Measurements from ENCODE around the gene KIF3A. TPM values are rescaled to one million over a fixed set of nuclear protein-coding genes. Genes with fewer than 3 reads are reported as not detected.
"Not testable (repeated sequence)": the region's sequence is repeated elsewhere in the genome, so short reads cannot be mapped to it uniquely, and the experiment has no call there.

KIF3A gene
- total and polyA plus RNA-seq, 4 donors, result 3.1 to 16.5 (median 9.2) TPM

DNA sequence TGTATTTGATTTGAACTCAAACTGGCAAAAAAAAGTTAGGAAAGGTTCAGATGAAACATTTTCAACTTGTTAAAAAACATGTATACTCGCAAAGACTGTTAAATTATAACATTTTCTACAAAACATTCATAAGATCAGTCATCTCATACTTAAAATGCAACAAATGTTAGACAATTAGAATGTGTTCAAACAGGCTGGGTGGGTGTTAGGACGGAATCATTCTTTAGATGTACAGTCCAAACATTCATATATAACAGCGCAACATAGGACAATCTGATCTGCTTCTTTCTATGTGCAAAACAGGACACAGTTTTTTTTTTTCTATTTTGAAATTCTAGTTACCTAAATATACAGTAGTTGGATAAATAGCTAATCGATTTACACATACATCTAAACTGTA lies 41.4 kb downstream of the KIF3A start:
- DNase-seq, result no peak
- no peak for ATAC-seq (ENCODE audit: insufficient read depth, low FRiP score)
- no peak for TF ChIP-seq CTCF (IDR thresholded peaks at IDR 0.05; ENCODE audit: control extremely low read depth, extremely low read depth)
- H3K4me3 ChIP-seq, result no peak overlapping the region
- no peak overlapping the region for H3K27ac ChIP-seq (ENCODE audit: low read depth in 1 of 2, low read length in 1 of 2)
- peaks cover 0 to 16% (median 4%) of the 10 kb centered on the region in 4 donors for H3K36me3 ChIP-seq (ENCODE audit: control insufficient read depth in 4 of 4, insufficient read depth in 4 of 4, low read length in 4 of 4)
- 94 to 98% methylated on average over 4 of the region's 4 CpGs for WGBS, 2 donors
- H3K9ac ChIP-seq (ENCODE audit: insufficient read depth in 1 of 2, low read length in 2 of 2), result no peak overlapping the region
- no peaks in the 10 kb centered on the region for H3K27me3 ChIP-seq (ENCODE audit: control insufficient read depth in 3 of 3, insufficient read depth in 3 of 3, low read length in 2 of 3)
- H3K9me3 ChIP-seq (ENCODE audit: control insufficient read depth in 4 of 4, insufficient read depth in 3 of 4, low read length in 3 of 4), result no peaks in the 10 kb centered on the region
- H3K4me1 ChIP-seq (ENCODE audit: control insufficient read depth in 5 of 5, insufficient read depth in 5 of 5, low read length in 5 of 5), result no peaks in the 10 kb centered on the region

- ATAC-seq (ENCODE audit: insufficient read depth, low FRiP score), result no peak
- H3K27ac ChIP-seq (ENCODE audit: low read depth in 1 of 2, low read length in 1 of 2), result no peak overlapping the region
- H3K9me3 ChIP-seq (ENCODE audit: control insufficient read depth in 4 of 4, insufficient read depth in 3 of 4, low read length in 3 of 4), result no peaks in the 10 kb centered on the region
- H3K4me3 ChIP-seq, result no peak overlapping the region
- no peak for DNase-seq
- H3K36me3 ChIP-seq (ENCODE audit: control insufficient read depth in 4 of 4, insufficient read depth in 4 of 4, low read length in 4 of 4), result peaks cover 0 to 3% (median 0%) of the 10 kb centered on the region in 4 donors
- no peaks in the 10 kb centered on the region for H3K27me3 ChIP-seq (ENCODE audit: control insufficient read depth in 3 of 3, insufficient read depth in 3 of 3, low read length in 2 of 3)
- H3K4me1 ChIP-seq (ENCODE audit: control insufficient read depth in 5 of 5, insufficient read depth in 5 of 5, low read length in 5 of 5), result no peaks in the 10 kb centered on the region
- no peak overlapping the region for H3K9ac ChIP-seq (ENCODE audit: insufficient read depth in 1 of 2, low read length in 2 of 2)
- no peak for TF ChIP-seq CTCF (IDR thresholded peaks at IDR 0.05; ENCODE audit: control extremely low read depth, extremely low read depth)
Measured at GRCh38 chr5:132692632-132692967, 44.7 kb downstream of the KIF3A start.

- H3K36me3 ChIP-seq (ENCODE audit: control insufficient read depth in 4 of 4, insufficient read depth in 4 of 4, low read length in 4 of 4); H3K27me3 ChIP-seq (ENCODE audit: control insufficient read depth in 3 of 3, insufficient read depth in 3 of 3, low read length in 2 of 3); H3K4me1 ChIP-seq (ENCODE audit: control insufficient read depth in 5 of 5, insufficient read depth in 5 of 5, low read length in 5 of 5); H3K9me3 ChIP-seq (ENCODE audit: control insufficient read depth in 4 of 4, insufficient read depth in 3 of 4, low read length in 3 of 4); H3K9ac ChIP-seq (ENCODE audit: insufficient read depth in 1 of 2, low read length in 2 of 2); H3K27ac ChIP-seq (ENCODE audit: low read depth in 1 of 2, low read length in 1 of 2); DNase-seq; ATAC-seq (ENCODE audit: insufficient read depth, low FRiP score); H3K4me3 ChIP-seq: not testable (repeated sequence)
- WGBS, 2 donors, result 72 to 92% methylated on average over 5 of the region's 5 CpGs
Measured at GRCh38 chr5:132691755-132692631, 45.4 kb downstream of the KIF3A start.

DNA sequence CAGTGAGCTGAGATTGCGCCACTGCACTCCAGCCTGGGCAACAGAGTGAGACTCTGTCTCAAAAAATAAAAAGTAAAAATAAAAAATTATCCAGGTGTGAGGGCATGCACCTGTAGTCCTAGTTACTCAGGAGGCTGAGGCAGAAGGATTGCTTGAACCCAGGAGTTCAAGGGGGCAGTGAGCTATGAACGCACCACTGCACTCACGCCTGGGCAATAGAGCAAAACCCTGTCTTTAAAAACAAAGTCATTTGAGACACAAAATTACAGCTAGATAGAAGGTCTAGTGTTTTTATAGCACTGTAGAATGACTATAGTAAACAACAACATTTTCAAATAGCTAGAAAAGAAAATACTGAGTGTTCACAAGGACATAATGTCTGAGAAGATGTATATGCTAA lies 47.2 kb downstream of the KIF3A start:
- Histone ChIP-seq H3K27me3 (ENCODE audit: control insufficient read depth in 3 of 3, insufficient read depth in 3 of 3, low read length in 2 of 3) (no peaks in the 10 kb centered on the region), H3K9ac (ENCODE audit: insufficient read depth in 1 of 2, low read length in 2 of 2) (no peak overlapping the region), H3K27ac (ENCODE audit: low read depth in 1 of 2, low read length in 1 of 2) (no peak overlapping the region), H3K4me3 (no peak overlapping the region), H3K4me1 (ENCODE audit: control insufficient read depth in 5 of 5, insufficient read depth in 5 of 5, low read length in 5 of 5) (no peaks in the 10 kb centered on the region), H3K9me3 (ENCODE audit: control insufficient read depth in 4 of 4, insufficient read depth in 3 of 4, low read length in 3 of 4) (no peaks in the 10 kb centered on the region), H3K36me3 (ENCODE audit: control insufficient read depth in 4 of 4, insufficient read depth in 4 of 4, low read length in 4 of 4) (peaks cover 0 to 3% (median 0%) of the 10 kb centered on the region in 4 donors)
- no peak for ATAC-seq (ENCODE audit: insufficient read depth, low FRiP score)
- WGBS, 2 donors, result 96 to 99% methylated on average over 3 of the region's 3 CpGs
- no peak for DNase-seq
- no peak for TF ChIP-seq CTCF (IDR thresholded peaks at IDR 0.05; ENCODE audit: control extremely low read depth, extremely low read depth)

Measured in lung (tissue), 12 donors.